ENCODE results near the gene FOXK2.

Gene FOXK2

DNA sequence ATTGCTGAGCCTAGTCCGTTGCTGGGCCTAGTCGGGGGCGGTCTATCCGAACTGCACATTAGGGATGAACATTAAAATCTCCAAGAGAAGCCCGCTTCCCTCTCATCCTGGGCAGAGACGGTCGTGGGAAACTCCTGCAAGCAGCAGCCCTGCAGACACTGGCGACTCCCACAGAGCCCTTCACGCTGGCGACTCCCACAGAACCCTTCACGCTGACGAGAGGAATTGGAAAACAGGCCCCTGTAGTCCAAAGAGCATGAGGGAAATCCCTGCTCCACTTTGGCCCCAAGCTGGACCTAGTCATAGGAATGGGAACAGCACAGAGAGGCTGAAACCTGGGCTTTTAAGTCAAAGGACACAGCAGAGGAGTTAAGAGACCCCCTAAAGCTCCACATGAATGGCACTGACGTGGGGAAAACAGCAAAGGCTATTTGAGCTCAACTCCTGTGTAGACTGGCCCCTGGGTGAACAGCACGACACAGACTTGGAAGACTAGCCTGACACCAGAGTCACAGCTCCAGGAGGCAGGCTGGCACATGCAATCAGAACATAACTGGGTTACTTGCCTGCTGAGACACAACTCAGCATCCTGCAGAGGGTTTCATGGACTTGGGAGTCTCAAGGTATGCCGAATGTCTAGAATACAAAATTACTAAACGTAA is 86.5 kb downstream of the FOXK2 start:
- DNase-seq (ENCODE audit: low read depth in 1 of 2, low spot score in 1 of 2) = no peak

DNA sequence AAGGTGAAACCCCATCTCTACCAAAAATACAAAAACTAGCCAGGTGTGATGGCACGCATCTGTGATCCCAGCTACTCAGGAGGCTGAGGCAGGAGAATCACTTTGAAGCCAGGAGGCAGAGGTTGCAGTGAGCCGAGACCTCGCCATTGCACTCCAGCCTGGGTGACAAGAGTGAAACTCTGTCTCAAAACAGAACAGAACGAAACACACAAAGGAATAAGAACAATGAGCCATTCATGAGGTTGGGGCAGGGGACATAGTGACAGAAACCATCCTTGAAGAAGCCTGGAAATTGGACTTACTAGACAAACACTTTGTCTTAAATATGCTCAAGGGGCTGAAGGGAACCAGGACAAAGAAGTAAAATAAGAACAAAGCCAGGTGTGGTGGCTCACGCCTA is 89.3 kb downstream of the FOXK2 start:
- DNase-seq (ENCODE audit: low read depth in 1 of 2, low spot score in 1 of 2) = no peak

DNA sequence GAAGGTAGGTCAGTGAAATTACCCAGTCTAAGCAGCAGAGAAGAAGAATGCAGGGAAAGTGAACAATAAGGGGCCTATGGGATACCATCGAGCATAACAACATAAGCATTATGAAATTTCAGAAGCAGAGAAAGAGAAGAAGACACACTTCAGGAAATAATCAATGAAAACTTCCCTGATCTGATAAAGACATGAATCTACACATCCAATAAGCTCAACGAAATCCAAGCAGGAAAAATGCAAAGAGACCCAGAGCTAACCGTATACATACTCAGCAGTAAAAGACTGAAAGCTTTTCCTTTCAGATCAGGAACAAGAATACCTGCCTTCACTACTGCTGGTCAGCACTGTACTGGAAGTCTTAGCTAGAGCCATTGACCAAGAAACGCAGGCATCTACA is 90.1 kb downstream of the FOXK2 start:
- no peak for DNase-seq (ENCODE audit: low read depth in 1 of 2, low spot score in 1 of 2)

DNA sequence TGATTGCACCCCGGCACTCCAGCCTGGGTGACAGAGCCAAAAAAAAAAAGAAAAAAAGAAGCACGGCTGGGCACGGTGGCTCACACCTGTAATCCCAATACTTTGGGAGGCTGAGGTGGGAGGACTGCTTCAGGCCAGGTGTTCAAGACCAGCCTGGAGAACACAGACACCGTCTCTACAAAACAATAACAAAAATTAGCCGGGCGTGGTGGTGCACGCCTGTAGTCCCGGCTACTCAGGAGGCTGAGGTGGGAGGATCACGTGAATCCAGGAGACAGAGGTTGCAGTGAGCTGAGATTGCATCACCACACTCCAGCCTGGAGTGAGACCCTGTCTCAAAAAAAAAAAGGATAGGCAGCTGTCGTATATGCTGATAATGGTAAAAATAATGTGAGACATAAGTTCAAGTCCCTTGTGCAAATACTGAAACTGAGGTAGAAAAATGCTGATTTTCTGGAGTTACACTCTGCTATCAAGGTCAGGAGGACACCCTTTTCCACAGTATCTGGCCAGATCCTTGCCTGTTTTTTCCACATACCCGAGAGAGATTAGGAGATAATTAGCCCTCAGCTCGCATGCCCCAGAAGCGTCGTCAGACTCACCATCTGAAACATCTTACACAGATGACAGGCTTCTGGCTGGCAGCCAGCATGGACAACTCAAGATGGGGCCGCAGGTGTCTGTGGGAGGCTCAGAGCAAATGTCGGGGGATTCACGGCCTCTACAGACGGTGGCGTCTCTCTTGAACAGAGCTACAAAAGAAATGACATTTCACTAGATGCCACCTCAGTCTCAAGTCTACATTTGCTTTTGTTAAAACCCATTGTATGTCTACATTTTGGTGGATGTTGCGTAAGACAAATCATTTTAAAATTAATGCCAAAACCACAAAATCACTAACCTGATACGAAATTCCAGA is 91.9 kb downstream of the FOXK2 start:
- no peak for DNase-seq (ENCODE audit: low read depth in 1 of 2, low spot score in 1 of 2)

DNA sequence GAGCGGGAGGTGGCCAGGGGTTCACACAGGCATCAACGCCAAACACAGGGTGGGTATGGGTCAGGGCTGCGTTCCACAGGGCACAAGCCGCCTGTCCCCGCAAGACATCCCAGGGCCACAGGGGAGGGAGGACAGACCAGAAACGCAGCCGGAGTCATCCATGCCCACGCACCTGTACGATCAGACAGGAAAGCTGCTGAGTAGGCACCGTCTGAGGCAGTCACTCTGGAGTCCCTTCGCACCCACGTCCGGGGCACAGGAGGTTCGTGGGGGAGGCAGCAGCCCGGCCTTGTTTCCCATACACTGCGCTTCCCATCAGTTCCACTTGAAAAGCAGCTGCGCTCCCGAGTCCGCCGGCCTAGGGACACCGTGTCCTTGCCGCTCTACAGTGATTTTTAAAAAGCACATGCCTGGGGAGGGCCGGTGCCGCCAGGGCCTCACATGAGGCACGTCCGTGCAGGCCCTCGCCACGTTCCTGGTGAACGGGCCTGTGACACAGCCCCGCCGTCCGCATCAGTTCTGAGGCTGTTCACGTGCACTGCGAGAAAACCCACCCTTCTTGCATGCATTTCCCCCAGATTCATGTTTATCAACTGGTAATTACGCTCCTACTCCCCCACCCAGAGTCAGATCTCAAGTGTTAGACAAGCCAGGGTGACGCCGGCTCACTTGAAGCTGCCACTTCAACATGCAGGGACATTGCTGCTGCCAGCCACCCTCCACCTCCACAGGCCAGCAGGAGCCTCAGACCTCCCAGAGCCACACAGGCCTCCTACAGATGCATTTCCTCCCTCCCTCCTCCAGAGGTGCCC is 94.0 kb downstream of the FOXK2 start:
- DNase-seq (ENCODE audit: low read depth in 1 of 2, low spot score in 1 of 2) = no peak

DNA sequence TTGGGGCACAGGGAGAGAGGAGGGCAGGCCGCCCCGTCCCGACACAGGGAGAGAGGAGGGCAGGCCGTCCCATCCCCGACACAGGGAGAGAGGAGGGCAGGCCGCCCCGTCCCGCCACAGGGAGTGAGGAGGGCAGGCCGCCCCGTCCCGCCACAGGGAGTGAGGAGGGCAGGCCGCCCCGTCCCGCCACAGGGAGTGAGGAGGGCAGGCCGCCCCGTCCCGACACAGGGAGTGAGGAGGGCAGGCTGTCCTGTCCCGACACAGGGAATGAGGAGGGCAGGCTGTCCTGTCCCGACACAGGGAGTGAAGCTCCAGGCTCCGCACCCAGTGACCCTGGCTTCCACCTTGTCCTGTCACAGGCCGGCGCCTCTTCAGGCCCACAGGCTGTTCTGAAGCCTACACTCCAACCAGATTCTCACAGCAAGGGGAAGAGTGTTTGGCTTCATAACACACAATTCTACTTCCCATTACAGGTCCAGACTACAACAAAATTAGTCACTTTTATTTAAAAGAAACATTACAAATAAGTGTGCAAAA is 94.6 kb downstream of the FOXK2 start:
- no peak for DNase-seq (ENCODE audit: low read depth in 1 of 2, low spot score in 1 of 2)

DNA sequence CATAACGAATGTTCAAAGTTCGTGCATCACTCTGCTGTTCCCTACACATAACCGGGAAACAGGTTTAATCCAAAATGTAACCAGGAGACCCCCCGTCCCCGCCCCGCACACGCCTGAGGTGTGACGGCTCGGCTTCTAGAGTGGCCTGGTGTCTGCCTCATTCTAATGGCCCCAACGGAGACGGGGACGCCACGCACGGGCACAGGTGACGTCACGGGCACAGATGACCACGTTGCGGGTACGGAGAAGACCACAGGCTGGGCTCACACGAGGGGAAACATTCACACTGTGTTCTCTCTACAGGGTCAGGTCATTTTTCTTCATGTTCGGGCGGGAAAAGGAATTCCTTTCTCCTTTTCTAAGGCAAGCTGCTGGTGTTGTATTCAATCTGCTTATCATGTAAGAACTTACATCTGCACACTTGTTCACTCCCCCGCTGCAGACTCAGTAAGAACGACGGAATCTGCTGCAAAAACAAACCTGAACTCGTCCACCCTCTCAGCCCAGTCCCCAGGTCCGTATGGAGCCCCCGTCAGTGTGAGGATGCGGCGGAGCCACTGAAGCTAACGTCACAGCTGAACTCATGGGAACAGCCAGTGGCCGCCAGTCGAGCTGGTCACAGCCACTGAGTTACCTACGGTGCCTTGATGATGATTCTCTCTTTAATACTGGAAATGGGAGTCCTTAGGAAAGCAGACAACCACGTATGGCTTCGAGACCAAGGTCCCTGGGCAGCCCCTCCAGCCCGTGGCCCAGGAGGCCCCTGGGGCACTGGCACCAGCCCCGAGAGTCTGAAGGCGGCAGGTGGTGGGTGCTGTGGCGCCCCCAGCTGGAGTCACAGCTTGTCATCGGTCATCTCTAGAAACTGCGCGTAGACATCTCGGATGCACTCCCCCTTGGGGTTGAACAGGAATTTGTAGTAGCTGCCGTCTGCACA is 95.8 kb downstream of the FOXK2 start:
- DNase-seq (ENCODE audit: low read depth in 1 of 2, low spot score in 1 of 2) = no peak

DNA sequence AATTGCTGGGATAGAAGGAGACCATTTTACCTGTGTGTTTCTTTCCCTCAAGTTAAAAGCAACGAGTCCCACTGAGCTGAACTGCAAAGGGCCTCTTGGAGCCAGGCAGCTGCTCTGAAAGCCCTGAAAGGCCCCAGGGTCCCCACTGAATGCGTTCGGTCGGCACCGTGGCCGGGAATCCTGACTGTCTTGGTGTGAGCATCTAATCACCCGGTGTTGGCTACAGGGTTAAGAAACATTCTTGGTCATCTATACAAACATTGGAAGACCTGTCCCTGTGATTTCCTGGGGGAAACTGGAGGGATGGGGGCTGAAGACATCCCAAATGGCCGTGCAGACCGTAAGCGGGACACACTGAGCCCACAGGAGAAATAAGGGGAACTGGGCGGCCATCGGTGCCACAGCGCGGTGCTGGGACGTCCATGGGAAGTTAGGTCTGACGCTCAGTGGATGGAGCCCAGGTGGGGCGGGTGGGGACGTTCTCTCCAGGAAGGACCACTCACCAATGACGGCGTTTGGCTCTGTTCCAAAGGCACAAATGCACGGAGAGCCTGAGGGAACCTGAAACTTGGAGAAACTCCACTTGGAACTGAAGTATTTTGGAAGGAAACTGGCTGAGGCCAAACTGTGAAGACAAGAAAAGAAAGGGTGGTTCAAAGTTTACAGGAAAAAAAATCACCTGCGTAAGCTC is 96.6 kb downstream of the FOXK2 start:
- no peak for DNase-seq (ENCODE audit: low read depth in 1 of 2, low spot score in 1 of 2)

DNA sequence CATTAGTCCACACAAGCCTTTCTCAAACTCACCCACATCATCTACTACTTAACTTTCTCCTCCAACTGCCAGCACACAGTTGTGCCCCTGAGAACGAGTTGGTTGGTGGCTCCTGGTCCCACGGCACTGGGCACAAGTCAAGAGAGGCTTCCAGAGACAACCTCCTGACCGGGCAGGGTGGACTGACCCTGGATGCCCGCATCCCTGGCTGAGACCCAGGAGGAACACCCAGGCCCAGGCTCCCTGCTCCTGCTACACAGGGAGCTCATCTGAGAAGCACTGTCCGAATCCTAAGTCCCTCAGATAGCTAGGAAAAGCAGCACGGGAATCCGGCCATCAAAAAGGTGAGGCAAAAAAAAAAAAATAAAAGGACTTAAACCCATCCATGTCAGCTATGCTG is 99.7 kb downstream of the FOXK2 start:
- DNase-seq (ENCODE audit: low read depth in 1 of 2, low spot score in 1 of 2) = no peak

DNA sequence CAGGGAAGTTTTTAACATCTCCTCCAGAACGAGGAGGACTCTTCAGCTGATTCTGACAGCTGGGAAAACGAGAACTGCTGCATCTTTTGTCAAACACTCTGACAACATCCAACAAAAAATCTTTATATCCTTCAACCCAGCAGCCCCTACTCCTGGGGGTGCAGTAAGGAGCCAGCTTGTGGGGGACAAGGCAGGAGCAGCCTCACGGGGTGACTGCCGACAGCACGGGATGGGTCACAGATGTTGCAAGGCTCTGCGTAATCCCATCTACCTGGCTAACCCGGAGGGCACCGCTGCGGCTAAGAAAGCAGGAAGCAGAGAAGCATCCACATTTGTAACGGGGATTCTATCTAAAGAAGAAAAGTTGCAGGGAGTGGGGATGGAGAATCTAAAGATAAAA is 100.1 kb downstream of the FOXK2 start:
- no peak for DNase-seq (ENCODE audit: low read depth in 1 of 2, low spot score in 1 of 2)

DNA sequence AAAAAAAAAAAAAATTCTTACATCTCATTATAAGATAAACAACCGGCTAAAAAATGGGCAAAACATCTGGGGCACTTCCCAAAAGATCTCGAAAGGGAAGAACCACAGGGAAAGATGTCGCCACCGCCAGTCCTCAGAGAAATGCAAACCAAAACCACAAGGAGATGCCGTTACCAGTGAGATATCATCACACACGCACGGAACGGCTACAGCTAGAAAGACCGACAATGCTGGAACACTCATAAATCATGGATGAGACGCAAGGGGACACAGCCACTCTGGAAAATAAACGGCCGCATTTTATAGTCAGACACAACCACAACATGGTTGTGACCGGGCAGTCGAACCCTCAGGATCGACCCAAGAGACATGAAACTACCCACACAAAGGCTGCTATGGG is 104.2 kb downstream of the FOXK2 start:
- no peak for DNase-seq (ENCODE audit: low read depth in 1 of 2, low spot score in 1 of 2)

DNA sequence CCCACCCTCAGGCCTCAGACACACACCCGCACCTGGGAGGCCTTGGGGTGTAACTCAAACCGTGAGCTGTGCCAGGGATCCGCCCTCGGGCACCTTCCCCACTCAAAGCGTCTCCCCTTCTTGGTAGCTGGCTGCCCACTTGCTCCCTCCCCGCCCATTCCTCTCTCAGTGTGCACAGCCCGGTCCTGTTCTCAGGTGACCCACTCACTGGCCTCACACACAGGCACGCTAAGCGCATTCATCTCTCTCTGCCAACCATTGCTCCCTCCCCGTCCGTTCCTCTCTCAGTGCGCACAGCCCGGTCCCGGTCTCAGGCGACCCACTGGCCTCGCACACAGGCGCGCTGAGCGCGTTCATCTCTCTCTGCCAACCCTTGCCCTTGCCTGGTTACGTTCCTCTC is 107.9 kb downstream of the FOXK2 start:
- no peak for DNase-seq (ENCODE audit: low read depth in 1 of 2, low spot score in 1 of 2)

DNA sequence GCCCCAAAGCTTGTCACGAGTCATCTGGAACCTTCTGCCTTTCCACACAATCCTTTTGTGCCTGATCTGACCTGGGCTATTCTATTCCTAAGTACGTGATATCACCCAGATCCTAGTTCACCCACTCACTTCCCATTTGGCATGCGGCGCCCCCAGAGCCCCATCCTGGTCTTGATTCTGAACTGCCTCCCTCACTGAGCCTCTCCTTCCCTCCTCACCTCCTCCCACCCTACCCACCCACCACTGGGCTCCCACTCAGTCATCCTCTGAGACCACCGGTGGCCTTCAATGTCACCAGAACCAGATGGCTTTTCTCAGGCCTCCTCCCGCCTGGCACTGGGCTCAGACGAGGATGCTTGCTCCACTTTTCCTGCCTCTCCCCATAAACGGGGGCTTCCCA is 110.2 kb downstream of the FOXK2 start:
- DNase-seq (ENCODE audit: low read depth in 1 of 2, low spot score in 1 of 2) = no peak

DNA sequence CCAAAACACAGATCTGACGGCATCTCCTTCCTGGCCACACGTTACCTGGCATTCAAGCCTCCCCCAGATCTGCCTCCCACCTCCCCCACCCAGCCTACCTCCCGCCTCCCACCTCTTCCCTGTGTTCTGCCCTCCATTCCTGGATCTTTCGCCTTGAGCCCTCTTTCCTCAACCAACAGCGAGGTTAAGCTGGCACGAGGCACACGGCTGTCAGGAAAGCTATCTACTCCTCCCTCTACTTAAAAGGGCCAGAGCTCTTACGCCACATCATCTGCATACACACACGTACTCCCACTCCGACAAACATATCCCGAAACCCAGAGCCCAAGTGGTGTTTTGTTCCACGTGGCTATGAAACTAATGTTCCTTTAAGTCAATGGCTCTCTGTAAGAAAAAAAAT is 110.7 kb downstream of the FOXK2 start:
- DNase-seq (ENCODE audit: low read depth in 1 of 2, low spot score in 1 of 2) = no peak

DNA sequence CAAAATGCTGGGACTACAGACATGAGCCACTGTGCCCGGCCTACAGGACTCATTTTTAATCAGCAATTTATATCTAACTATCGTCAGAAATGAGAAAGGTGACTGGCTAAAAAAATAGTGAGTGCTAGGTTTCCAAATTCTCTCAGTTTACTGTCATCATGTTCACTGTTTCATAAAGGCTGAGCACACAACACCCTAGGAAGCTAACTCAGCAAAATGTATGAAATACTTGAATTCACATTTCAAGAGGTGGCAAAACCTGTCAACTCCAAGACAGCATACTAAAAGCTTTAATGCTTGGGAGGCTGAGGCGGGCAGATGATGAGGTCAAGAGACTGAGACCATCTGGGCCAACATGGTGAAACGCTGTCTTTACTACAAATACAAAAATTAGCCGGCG is 112.0 kb downstream of the FOXK2 start:
- no peak for DNase-seq (ENCODE audit: low read depth in 1 of 2, low spot score in 1 of 2)

DNA sequence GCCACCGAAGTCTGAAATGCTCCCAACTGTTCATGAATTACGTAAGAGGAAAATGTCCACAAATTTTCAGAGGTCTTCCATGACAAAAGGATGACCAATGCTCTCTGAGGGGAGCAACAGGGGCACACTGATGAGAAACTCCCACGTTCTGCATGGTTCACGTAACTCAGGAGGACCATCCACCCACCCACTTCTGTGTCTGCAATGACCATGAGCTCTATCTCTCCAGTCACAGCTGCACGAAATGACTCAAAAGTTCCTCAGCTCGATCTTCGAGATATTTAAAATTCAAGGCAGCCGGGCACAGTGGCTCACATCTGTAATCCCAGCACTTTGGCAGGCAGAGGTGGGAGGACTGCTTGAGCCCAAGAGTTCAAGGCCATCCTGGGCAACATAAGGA is 112.9 kb downstream of the FOXK2 start:
- no peak for DNase-seq (ENCODE audit: low read depth in 1 of 2, low spot score in 1 of 2)

DNA sequence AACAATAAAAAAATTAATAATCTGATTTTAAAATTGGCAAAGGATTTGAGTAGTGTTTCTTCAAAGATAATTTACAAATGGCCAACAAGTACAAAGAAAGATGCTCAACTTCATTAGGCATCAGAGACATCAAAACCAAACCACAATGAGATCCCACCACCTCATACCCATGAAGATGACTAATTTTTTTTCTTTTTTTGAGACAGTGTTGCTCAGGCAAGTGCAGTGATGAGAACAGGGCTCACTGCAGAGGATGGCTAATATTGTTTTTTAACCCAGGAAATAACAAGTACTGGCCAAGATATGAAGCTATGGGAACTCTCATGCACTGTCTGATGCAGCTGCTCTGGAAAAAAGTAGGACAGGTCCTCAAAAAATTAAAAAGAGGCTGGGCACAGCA is 113.8 kb downstream of the FOXK2 start:
- DNase-seq (ENCODE audit: low read depth in 1 of 2, low spot score in 1 of 2) = no peak

DNA sequence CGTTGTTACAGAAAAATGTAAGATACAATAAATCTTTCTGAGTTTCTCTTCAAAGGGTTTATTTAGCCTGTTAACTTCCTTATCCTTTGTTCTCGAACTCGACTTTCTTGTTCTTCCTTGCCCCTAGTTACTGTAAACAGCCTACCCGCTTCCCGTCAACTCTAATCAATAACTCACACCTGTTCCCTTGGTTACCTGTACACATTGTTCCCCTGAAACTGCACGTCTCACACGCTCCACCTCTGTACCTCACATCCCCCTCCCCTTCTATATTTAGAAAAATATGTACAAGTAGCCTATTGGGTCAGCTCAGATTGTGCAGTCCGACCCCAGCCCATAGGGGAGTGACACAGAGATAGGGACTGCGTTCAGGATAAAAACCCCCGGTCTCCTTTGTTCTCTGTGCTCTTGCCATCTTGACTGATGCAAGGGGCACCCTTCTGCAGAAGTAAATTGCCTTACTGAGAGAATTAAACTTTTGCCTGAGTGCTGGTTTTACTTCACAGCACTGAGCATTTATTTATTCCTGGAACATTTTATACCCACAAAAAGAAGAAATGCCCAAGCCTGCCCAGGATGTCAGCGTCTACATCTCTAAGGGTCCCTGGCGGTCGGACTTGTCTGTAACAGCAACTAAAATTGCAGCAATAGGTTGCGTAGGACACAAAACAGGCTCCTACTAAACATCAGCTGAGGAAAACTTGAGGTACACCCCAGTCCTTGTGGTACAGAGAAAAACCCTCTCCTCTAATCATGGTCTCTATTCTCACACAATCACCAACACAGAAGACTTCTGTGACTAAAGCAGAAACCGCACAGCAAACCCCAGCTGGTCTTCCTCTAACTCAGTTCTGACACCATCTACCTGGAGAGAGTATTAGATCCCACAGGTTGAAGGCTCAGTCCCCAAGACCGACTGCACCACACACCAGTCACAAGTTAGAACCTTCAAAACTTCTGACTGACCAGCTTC is 117.4 kb downstream of the FOXK2 start:
- DNase-seq (ENCODE audit: low read depth in 1 of 2, low spot score in 1 of 2) = no peak

All from stimulated activated CD4-positive, alpha-beta T cell treated with anti-CD3 and anti-CD28 coated beads, Interleukin-15, amount 100 ng/mL, for 1 hour (primary cell).